KMS-11 (cell line): Measurements from ENCODE around the gene ACP7.

ENCODE experiments used
- H2AFZ ChIP-seq: fragments of 200-600 bp; sonication (generic); 2 replicates; pipeline ENCODE4 v1.6.1; 2016; ENCODE audit warnings: antibody characterized with exemption, mixed run types, low read depth
- H3K27ac ChIP-seq: fragments of 200-600 bp; sonication (generic); 2 replicates; pipeline ENCODE4 v1.6.1; 2016; ENCODE audit warnings: mild to moderate bottlenecking, mixed run types
- H3K27me3 ChIP-seq: fragments of 200-600 bp; sonication (generic); 2 replicates; pipeline ENCODE4 v1.6.1; 2017; ENCODE audit warnings: mild to moderate bottlenecking, low read depth, mixed run types, moderate library complexity; ENCODE audit not compliant: insufficient read depth
- H3K36me3 ChIP-seq: fragments of 200-600 bp; sonication (generic); 2 replicates; pipeline ENCODE4 v1.6.1; 2017; ENCODE audit warnings: mild to moderate bottlenecking, mixed run types; ENCODE audit not compliant: insufficient read depth
- H3K4me1 ChIP-seq: fragments of 200-600 bp; sonication (generic); 2 replicates; pipeline ENCODE4 v1.6.1; 2016; ENCODE audit warnings: mild to moderate bottlenecking, low read depth, mixed run types; ENCODE audit not compliant: poor library complexity, severe bottlenecking
- H3K4me2 ChIP-seq: fragments of 200-600 bp; sonication (generic); 2 replicates; pipeline ENCODE4 v1.7.0; 2016; ENCODE audit warnings: mild to moderate bottlenecking, mixed run types
- H3K4me3 ChIP-seq: fragments of 200-600 bp; sonication (generic); IDR thresholded peaks from 2 replicates; pipeline ENCODE4 v1.6.1; 2017; ENCODE audit warnings: low read depth, low read length, mixed read lengths; ENCODE audit not compliant: insufficient read depth
- H3K79me2 ChIP-seq: fragments of 200-600 bp; sonication (generic); 2 replicates; pipeline ENCODE4 v1.6.1; 2016; ENCODE audit warnings: low read depth, mixed run types; ENCODE audit not compliant: insufficient read depth
- H3K9ac ChIP-seq: fragments of 200-600 bp; sonication (generic); 2 replicates; pipeline ENCODE4 v1.6.1; 2016; ENCODE audit warnings: mild to moderate bottlenecking, mixed run types
- H4K20me1 ChIP-seq: fragments of 200-600 bp; sonication (generic); 2 replicates; pipeline ENCODE4 v1.6.1; 2016; ENCODE audit warnings: mild to moderate bottlenecking, mixed run types; ENCODE audit not compliant: insufficient read depth
- TF ChIP-seq, protein P1 (sequence below): fragments of 200-600 bp; sonication (generic); conservative IDR thresholded peaks from 2 replicates; pipeline ENCODE4 v1.6.1; 2017; ENCODE audit warnings: low read depth, mild to moderate bottlenecking, antibody characterized with exemption, low read length, moderate library complexity, mixed read lengths

Gene ACP7

DNA sequence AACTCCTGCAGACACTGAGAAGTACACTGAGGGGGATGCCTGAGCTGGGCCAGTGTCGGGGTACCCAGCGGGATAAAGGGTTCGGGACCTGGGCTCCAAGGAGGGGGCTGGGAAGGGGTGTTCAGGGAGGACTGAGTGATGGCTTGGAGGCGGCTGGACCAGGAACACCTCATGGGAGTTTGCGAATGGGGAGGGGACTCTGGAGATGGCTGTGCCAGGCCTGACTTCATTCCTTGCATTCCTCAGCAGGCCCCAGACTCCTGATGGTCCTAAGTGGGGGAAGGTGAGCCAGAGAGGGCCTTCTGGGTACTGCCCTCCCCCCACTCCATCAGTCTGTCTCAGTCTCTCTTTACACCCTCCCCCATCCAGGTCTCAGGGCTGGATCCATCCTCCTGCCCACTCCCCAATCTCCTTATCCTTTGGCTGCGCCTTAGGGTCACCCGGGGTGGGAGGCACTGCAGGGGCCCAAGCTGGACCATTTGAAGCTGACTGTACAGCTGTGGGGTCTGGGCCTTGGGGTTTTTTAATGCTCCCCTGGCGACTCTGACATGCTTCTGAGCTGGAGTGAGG lies 55.2 kb downstream of the ACP7 start:
- Histone ChIP-seq H3K79me2 (peaks cover 24% of the 10 kb centered on the region; the same call in 1 of the 2 replicates), H3K4me2 (no peak overlapping the region), H3K27ac (no peak overlapping the region), H3K36me3 (no peaks in the 10 kb centered on the region), H4K20me1 (no peaks in the 10 kb centered on the region), H3K4me3 (no peak overlapping the region), H2AFZ (no peak overlapping the region), H3K4me1 (no peaks in the 10 kb centered on the region), H3K9ac (no peak overlapping the region), H3K27me3 (no peaks in the 10 kb centered on the region)
- TF ChIP-seq, protein P1, sequence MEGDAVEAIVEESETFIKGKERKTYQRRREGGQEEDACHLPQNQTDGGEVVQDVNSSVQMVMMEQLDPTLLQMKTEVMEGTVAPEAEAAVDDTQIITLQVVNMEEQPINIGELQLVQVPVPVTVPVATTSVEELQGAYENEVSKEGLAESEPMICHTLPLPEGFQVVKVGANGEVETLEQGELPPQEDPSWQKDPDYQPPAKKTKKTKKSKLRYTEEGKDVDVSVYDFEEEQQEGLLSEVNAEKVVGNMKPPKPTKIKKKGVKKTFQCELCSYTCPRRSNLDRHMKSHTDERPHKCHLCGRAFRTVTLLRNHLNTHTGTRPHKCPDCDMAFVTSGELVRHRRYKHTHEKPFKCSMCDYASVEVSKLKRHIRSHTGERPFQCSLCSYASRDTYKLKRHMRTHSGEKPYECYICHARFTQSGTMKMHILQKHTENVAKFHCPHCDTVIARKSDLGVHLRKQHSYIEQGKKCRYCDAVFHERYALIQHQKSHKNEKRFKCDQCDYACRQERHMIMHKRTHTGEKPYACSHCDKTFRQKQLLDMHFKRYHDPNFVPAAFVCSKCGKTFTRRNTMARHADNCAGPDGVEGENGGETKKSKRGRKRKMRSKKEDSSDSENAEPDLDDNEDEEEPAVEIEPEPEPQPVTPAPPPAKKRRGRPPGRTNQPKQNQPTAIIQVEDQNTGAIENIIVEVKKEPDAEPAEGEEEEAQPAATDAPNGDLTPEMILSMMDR = no peak

- Histone ChIP-seq H3K4me2 (no peak overlapping the region), H3K27me3 (no peaks in the 10 kb centered on the region), H4K20me1 (0 out of 2 replicates have a peak, but pooled peaks cover 1% of the 10 kb centered on the region), H2AFZ (no peak overlapping the region), H3K36me3 (no peaks in the 10 kb centered on the region), H3K9ac (no peak overlapping the region), H3K4me1 (no peaks in the 10 kb centered on the region), H3K27ac (no peak overlapping the region), H3K79me2 (peaks cover 20% of the 10 kb centered on the region; the same call in 1 of the 2 replicates), H3K4me3 (no peak overlapping the region)
- TF ChIP-seq, protein P1 = no peak
These were observed 55.8 kb downstream of the ACP7 start for GRCh38 chr19:39139971-39140453.

- Histone ChIP-seq H3K4me3 (no peak overlapping the region), H3K9ac (no peak overlapping the region), H3K27me3 (no peaks in the 10 kb centered on the region), H3K36me3 (no peaks in the 10 kb centered on the region), H3K79me2 (peaks cover 20% of the 10 kb centered on the region; the same call in 1 of the 2 replicates), H3K4me2 (no peak overlapping the region), H3K4me1 (no peaks in the 10 kb centered on the region), H3K27ac (no peak overlapping the region), H2AFZ (no peak overlapping the region), H4K20me1 (0 out of 2 replicates have a peak, but pooled peaks cover 3% of the 10 kb centered on the region)
- TF ChIP-seq, protein P1 = no peak
These were observed 56.4 kb downstream of the ACP7 start for GRCh38 chr19:39140594-39140993.

DNA sequence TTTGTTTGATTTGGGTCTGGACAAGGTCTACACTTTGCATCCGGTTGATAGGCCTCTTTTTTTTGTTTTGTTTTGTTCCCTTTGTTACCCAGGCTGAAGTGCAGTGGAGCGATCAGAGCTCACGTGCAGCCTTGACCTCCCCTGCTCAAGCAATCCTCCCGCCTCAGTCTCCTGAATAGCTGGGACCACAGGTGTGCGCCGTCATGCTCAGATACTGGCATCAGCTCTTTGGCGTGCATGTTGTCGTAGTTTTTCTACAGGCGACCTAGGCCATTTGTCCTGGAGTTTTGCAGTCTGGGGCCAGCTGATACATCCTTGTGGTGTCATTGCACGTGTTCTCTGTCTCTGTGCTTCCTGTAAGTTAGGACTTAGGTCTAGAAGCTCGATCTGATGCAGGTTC lies 57.8 kb downstream of the ACP7 start:
- no peak overlapping the region for H3K4me3 ChIP-seq
- no peak overlapping the region for H2AFZ ChIP-seq
- no peaks in the 10 kb centered on the region for H3K36me3 ChIP-seq
- no peak overlapping the region for H3K27ac ChIP-seq
- H3K9ac ChIP-seq = no peak overlapping the region
- no peak overlapping the region for H3K4me2 ChIP-seq
- no peaks in the 10 kb centered on the region for H3K27me3 ChIP-seq
- H3K79me2 ChIP-seq = peaks cover 14% of the 10 kb centered on the region; the same call in 1 of the 2 replicates
- H4K20me1 ChIP-seq = 0 out of 2 replicates have a peak, but pooled peaks cover 3% of the 10 kb centered on the region
- TF ChIP-seq, protein P1 = no peak
- no peaks in the 10 kb centered on the region for H3K4me1 ChIP-seq
